Ovary (tissue), 9 donors: ENCODE results near the gene ST6GALNAC2. TPM values are rescaled to one million over a fixed set of nuclear protein-coding genes. Genes with fewer than 3 reads are reported as not detected.

Experiments used
- DNase-seq, 5 donors: peaks; one replicate each; pipeline ENCODE4 v3.0.0-alpha.2; 2019 to 2020
- H3K27ac ChIP-seq, 2 donors: fragments of 200-600 bp; one replicate each; pipeline versions ENCODE4 v1.5.1 to v1.8.0; 2019 to 2022
- H3K27me3 ChIP-seq: fragments of 200-600 bp; one replicate; pipeline ENCODE4 v1.8.0; 2022
- H3K36me3 ChIP-seq: fragments of 200-600 bp; sonication (generic); one replicate; pipeline ENCODE4 v1.5.1; 2019
- H3K4me1 ChIP-seq: one replicate; pipeline ENCODE4 v1.8.1; 2013; ENCODE audit warnings: mild to moderate bottlenecking, moderate library complexity; ENCODE audit not compliant: insufficient read depth
- H3K4me3 ChIP-seq: fragments of 200-600 bp; sonication (generic); one replicate; pipeline ENCODE4 v1.5.1; 2017
- H3K9me3 ChIP-seq, 2 donors: fragments of 200-600 bp in 1 of 2; sonication (generic) in 1 of 2; one replicate each; pipeline versions ENCODE4 v1.5.1 to v1.8.1; 2013 to 2019; ENCODE audit warnings: mild to moderate bottlenecking in 1 of 2, moderate library complexity in 1 of 2
- EP300 ChIP-seq: sonication (generic); formaldehyde crosslinking; IDR thresholded peaks from one replicate; pipeline ENCODE4 v1.6.1; 2017; ENCODE audit warnings: antibody characterized with exemption
- POLR2A ChIP-seq: fragments of 450-650 bp; IDR thresholded peaks from one replicate; pipeline ENCODE4 v1.6.1; 2017; ENCODE audit warnings: antibody characterized with exemption, mild to moderate bottlenecking, moderate library complexity
- WGBS, 3 donors: extraction: QIAGEN DNeasy Blood & Tissue Kit in 1 of 3; methylation state at CpG; one replicate each; pipeline versions ENCODE4 v1.1.5 to v1.1.7; 2013 to 2017; 5-methylcytosine and 5-hydroxymethylcytosine counted together
- intact Hi-C, 4 donors: fragments of 100-400 bp; cut with DNase I; formaldehyde crosslinking; loops; one replicate each; pipeline versions ENCODE4 v1.11.0 to v1.15.1; 2022 to 2023
- polyA plus RNA-seq, 2 donors: library from polyadenylated mRNA; stranded (reverse); fragments of 200-250 nt in 1 of 2; fragments of 350-450 nt in 1 of 2; fragmentation: Illumina TruSeq in 1 of 2; extraction: RNeasy Lipid Tissue Mini Kit (QIAGEN cat#74804) in 1 of 2; gene quantifications; one replicate each; pipeline ENCODE4 v1.2.3, GENCODE V29; 2013 to 2014
- total RNA-seq, 7 donors: library from RNA; depleted of rRNA in 2 of 7; stranded (reverse); fragments of >200 nt in 2 of 7; fragmentation: NEBNext Ultra II Directional in 3 of 7; extraction: Animal tissue kit (Norgen Biotek cat#: 25700) in 3 of 7; gene quantifications; one replicate each; pipeline versions ENCODE4 v1.1.0 to v1.2.4, GENCODE V29; 2016 to 2023
- TF ChIP-seq, protein P1 (sequence below), 3 donors: fragments of 450-650 bp in 2 of 3; fragments of 200-600 bp in 1 of 3; IDR thresholded peaks; one replicate each; pipeline versions ENCODE4 v1.5.1 to v1.8.0; 2016 to 2022; ENCODE audit warnings: antibody characterized with exemption in 3 of 3, mild to moderate bottlenecking in 1 of 3
- donor health status: DM: no; HTN: no; CAD: no; lungs with moderate emphysema.
- donor health status: DM: no; HTN: no; CAD: no.
- donor health status: Bipolar disorder and iron deficiency.
- donor health status: DM: yes; HTN: yes; CAD: no.
- donor health status: DM: no; HTN: no; CAD: no.
- donor health status: DM: yes; HTN: yes; CAD: no.

Gene ST6GALNAC2
- total and polyA plus RNA-seq, 9 donors, result 1.4 to 61.6 (median 4.9) TPM

DNA sequence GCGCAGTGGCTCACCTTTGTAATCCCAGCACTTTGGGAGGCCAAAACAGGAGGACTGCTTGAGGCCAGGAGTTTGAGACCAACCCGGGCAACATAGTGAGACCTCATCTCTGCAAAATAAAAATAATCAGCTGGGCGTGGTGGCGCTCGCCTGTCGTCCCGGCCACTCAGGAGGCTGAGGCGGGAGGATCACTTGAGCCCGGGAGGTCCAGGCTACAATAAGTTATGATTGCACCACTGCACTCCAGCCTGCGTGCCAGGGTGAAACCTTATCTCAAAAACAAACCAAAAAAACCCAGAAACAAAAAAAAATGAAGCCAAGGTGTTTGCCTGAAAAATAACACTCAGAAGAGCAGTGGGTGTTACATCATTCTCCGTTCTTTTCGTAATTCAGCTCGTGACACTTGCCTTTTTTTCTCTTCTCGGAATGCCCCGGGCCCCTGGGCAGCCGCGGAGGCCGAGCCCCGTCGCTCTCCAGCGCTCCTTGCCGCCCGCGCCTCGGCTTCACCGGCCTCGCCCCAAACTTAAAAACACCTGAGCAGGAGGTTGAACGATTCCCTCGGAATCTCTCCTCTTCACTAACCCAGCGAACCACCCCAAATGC lies 28.8 kb downstream of the ST6GALNAC2 start:
- Histone ChIP-seq H3K4me1 (peaks cover 23% of the 10 kb centered on the region), H3K36me3 (no peaks in the 10 kb centered on the region), H3K27ac (peak overlapping the region; percentile 41 to 43), H3K9me3 (no peaks in the 10 kb centered on the region), H3K27me3 (no peaks in the 10 kb centered on the region), H3K4me3 (peak overlapping the region; percentile 58)
- peak; percentile 6 for TF ChIP-seq POLR2A
- TF ChIP-seq, protein P1, sequence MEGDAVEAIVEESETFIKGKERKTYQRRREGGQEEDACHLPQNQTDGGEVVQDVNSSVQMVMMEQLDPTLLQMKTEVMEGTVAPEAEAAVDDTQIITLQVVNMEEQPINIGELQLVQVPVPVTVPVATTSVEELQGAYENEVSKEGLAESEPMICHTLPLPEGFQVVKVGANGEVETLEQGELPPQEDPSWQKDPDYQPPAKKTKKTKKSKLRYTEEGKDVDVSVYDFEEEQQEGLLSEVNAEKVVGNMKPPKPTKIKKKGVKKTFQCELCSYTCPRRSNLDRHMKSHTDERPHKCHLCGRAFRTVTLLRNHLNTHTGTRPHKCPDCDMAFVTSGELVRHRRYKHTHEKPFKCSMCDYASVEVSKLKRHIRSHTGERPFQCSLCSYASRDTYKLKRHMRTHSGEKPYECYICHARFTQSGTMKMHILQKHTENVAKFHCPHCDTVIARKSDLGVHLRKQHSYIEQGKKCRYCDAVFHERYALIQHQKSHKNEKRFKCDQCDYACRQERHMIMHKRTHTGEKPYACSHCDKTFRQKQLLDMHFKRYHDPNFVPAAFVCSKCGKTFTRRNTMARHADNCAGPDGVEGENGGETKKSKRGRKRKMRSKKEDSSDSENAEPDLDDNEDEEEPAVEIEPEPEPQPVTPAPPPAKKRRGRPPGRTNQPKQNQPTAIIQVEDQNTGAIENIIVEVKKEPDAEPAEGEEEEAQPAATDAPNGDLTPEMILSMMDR (IDR thresholded peaks at IDR 0.05), result no peak
- 17 to 34% (median 18%) methylated on average over 30 of the region's 30 CpGs for WGBS, 3 donors
- peak in 1 of 5 donors; percentile 44 for DNase-seq
- intact Hi-C loops, result no loop called here

DNA sequence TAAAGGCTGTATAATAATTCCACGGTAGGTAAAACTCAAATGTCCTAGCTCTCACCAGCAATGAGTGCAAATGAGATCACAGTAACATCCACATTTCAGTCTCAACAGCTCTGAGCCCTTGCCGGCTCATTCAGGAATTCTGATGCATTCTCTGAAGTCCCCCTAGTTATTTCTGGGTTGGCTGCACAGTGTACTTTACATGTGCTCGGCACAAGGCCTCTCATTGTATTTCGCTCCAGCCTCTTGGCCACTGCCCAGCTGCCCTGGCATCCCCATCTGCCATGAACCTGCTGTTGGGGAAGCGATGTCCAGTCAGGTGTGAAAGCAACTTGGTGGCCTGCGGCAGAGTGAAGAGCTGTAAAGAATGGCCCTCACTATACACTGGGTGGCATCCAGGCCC lies 31.5 kb downstream of the ST6GALNAC2 start:
- Histone ChIP-seq H3K36me3 (no peaks in the 10 kb centered on the region), H3K4me3 (no peak overlapping the region), H3K27me3 (no peaks in the 10 kb centered on the region), H3K27ac (no peak overlapping the region), H3K4me1 (peaks cover 4% of the 10 kb centered on the region), H3K9me3 (no peaks in the 10 kb centered on the region)
- TF ChIP-seq, protein P1 (IDR thresholded peaks at IDR 0.05), result no peak
- TF ChIP-seq EP300 (no peak), POLR2A (no peak)
- 73 to 74% (median 73%) methylated on average over 6 of the region's 6 CpGs for WGBS, 3 donors
- intact Hi-C loops, result loop anchor here in 1 of 4 donors (5.0 kb wide), 1 partner anchor 1397 kb away; no protein-coding TSS in a partner anchor
- DNase-seq, result no peak

DNA sequence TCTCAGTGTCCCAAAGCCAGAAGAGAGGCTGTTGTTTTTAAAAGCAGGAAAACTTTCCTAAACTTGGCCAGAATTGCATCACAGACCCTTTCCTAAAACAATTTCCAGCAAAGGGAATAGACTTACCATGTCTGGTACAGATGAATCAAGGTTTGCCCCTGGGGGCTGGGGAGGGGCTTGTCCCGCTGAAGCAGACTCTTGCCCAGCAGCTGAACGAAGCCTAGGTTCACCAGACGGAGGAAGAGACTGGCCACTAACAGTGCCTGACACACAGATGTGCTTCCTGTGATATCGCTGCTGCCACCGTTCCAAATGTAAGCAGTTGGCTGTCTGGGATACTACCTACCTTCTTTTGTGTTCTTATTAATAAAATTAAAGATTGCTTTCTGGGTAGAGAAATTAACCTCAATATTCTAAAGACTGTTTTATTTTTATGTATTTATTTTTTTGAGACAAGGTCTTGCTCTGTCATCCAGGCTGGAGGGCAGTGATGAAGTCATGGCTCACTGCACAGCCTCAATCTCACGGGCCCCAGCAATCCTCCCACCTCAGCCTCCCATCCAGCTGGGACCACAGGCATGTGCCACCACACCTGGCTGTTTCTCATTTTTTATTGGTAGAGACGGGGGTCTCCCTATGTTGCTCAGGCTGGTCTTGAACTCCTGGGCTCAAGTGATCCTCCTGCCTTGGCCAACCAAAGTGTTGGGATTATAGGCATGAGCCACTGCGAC lies 32.3 kb downstream of the ST6GALNAC2 start:
- TF ChIP-seq, protein P1 (IDR thresholded peaks at IDR 0.05), result no peak
- no peak for TF ChIP-seq POLR2A
- TF ChIP-seq EP300, result no peak
- 87 to 91% (median 88%) methylated on average over 8 of the region's 8 CpGs for WGBS, 3 donors
- H3K9me3 ChIP-seq, result no peaks in the 10 kb centered on the region
- H3K27ac ChIP-seq, result no peak overlapping the region
- H3K36me3 ChIP-seq, result no peaks in the 10 kb centered on the region
- intact Hi-C loops, result loop anchor here in 1 of 4 donors (5.0 kb wide), 1 partner anchor 1396 kb away; no protein-coding TSS in a partner anchor
- H3K4me3 ChIP-seq, result no peak overlapping the region
- peaks cover 2% of the 10 kb centered on the region for H3K4me1 ChIP-seq
- no peak for DNase-seq
- H3K27me3 ChIP-seq, result no peaks in the 10 kb centered on the region

DNA sequence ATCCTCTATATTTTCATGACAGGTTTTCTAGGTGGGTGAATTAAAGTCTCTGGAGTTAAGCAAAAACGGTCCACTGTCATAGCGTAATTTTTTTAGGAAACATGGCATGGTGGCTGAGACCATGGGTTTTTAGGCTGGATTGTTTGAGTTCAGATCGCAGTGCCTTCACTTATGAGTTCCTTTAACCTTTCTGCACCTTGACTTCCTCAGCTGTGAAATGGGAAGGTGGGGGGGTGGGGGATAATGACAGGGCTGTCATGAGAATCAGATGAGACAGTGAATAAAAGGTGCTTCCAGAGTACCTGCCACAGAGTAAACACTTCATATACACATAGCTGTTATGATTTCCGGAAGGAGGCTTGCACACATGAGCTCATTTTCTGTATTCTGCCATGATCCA lies 34.0 kb downstream of the ST6GALNAC2 start:
- Histone ChIP-seq H3K27me3 (no peaks in the 10 kb centered on the region), H3K27ac (peak overlapping the region in 1 of 2 donors; percentile 31), H3K4me3 (no peak overlapping the region), H3K9me3 (no peaks in the 10 kb centered on the region), H3K36me3 (no peaks in the 10 kb centered on the region), H3K4me1 (peaks cover 7% of the 10 kb centered on the region)
- TF ChIP-seq POLR2A (no peak), EP300 (no peak)
- TF ChIP-seq, protein P1 (IDR thresholded peaks at IDR 0.05), result no peak
- intact Hi-C loops, result loop anchor here in 1 of 4 donors (5.0 kb wide), 1 partner anchor 1394 kb away; no protein-coding TSS in a partner anchor
- DNase-seq, result no peak
- WGBS, 3 donors, result 62 to 77% (median 75%) methylated on average over 4 of the region's 4 CpGs
